ENCODE data around the gene MED31. TPM values are rescaled to one million over a fixed set of nuclear protein-coding genes. Genes with fewer than 3 reads are reported as not detected.

The MED31 gene
- total RNA-seq, 1 donor from 2014 or later, result 17.6 TPM

DNA sequence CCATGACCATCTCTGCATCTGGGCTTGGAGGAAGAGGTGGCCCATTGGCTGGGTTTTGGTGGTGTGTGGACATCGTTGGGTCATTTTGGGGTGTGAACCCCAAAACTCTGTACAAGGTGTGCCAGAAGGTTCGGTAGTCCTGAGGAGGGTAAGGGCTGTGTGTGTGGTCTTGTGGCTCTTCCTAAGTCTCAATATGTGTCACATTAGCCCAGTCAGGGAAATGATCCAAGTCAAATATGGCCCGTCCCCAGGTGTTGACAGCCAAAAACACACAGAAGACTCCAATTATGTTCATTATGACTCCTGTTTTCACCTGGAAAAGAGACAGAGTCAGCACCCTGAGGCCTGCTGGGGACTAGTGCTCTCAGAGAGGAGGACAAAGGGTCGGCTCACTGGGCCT lies 34.6 kb upstream of the MED31 start:
- H3K36me3 Mint-ChIP-seq, result no peaks in the 10 kb centered on the region
- H3K9me3 Mint-ChIP-seq, result no peaks in the 10 kb centered on the region
- H3K27ac Mint-ChIP-seq, result no peak overlapping the region
- TF ChIP-seq, protein P1, sequence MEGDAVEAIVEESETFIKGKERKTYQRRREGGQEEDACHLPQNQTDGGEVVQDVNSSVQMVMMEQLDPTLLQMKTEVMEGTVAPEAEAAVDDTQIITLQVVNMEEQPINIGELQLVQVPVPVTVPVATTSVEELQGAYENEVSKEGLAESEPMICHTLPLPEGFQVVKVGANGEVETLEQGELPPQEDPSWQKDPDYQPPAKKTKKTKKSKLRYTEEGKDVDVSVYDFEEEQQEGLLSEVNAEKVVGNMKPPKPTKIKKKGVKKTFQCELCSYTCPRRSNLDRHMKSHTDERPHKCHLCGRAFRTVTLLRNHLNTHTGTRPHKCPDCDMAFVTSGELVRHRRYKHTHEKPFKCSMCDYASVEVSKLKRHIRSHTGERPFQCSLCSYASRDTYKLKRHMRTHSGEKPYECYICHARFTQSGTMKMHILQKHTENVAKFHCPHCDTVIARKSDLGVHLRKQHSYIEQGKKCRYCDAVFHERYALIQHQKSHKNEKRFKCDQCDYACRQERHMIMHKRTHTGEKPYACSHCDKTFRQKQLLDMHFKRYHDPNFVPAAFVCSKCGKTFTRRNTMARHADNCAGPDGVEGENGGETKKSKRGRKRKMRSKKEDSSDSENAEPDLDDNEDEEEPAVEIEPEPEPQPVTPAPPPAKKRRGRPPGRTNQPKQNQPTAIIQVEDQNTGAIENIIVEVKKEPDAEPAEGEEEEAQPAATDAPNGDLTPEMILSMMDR (conservative IDR thresholded peaks at IDR 0.05), result no peak
- H3K4me1 Mint-ChIP-seq (ENCODE audit: unreplicated experiment), result no peaks in the 10 kb centered on the region
- no peak for DNase-seq (ENCODE audit: extremely low spot score, unreplicated experiment)
- H3K27me3 Mint-ChIP-seq, result peaks cover 26% of the 10 kb centered on the region
- no peak overlapping the region for H3K4me3 Mint-ChIP-seq

GRCh38 chr17:6684881-6685767 lies 33.7 kb upstream of the MED31 start:
- no peak overlapping the region for H3K4me3 Mint-ChIP-seq
- H3K36me3 Mint-ChIP-seq, result no peaks in the 10 kb centered on the region
- TF ChIP-seq, protein P1 (conservative IDR thresholded peaks at IDR 0.05), result no peak
- no peaks in the 10 kb centered on the region for H3K4me1 Mint-ChIP-seq (ENCODE audit: unreplicated experiment)
- peaks cover 26% of the 10 kb centered on the region for H3K27me3 Mint-ChIP-seq
- DNase-seq (ENCODE audit: extremely low spot score, unreplicated experiment), result no peak
- H3K27ac Mint-ChIP-seq, result no peak overlapping the region
- no peaks in the 10 kb centered on the region for H3K9me3 Mint-ChIP-seq

DNA sequence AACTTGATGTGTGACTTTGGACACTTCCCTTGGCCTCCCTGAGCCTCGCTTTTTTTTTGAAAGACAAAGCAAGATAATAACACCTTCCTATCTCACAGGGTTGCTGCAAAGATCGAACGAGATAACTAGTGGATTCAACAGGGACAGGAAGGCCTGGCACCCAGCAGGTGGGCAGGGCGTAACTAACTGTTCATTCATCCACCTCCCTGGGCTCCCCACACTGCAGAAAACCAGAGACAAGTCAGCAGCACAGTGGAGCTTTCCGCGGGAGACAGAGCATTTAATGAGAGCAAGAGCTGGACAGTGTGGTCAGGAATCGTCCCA lies 33.0 kb upstream of the MED31 start:
- TF ChIP-seq, protein P1 (conservative IDR thresholded peaks at IDR 0.05), result no peak
- no peaks in the 10 kb centered on the region for H3K9me3 Mint-ChIP-seq
- no peak for DNase-seq (ENCODE audit: extremely low spot score, unreplicated experiment)
- H3K27me3 Mint-ChIP-seq, result peaks cover 21% of the 10 kb centered on the region
- H3K36me3 Mint-ChIP-seq, result no peaks in the 10 kb centered on the region
- no peak overlapping the region for H3K27ac Mint-ChIP-seq
- H3K4me3 Mint-ChIP-seq, result no peak overlapping the region
- no peaks in the 10 kb centered on the region for H3K4me1 Mint-ChIP-seq (ENCODE audit: unreplicated experiment)

DNA sequence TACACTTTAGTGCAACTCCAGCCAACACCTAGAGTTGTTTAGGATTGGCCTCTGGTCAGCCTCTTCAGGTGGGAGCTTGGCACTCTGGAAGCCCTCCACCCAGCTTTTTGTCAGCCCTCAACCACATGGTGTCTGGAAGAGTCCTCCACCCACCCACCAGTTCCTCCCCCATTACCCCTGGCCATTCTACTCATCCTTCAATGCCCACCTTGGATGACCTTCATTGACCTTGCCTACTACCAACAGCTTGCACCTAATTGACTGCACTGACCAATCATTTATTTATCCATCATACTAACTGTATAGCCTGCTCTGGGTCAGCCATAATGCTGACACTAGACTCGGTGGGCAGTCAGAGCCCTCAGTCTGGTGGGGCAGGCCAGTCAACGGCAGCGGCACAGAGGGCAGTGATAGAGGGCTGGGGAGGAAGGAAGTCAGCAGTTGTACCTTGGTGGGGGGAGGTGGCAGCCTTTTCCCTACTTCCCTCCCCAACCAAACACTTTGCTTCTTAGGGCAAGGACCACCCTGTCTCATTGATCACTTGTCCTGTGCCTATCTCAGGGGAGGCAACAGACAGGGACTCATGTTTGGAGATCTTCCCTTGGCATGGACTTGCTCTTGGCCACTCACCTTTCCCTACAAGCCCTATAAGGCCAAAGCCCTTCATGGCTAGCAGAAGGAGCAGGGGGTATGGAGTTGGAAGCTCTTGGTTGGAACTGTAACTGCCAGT lies 32.5 kb upstream of the MED31 start:
- Mint-ChIP-seq H3K27ac (no peak overlapping the region), H3K27me3 (peaks cover 23% of the 10 kb centered on the region), H3K4me3 (no peak overlapping the region), H3K4me1 (ENCODE audit: unreplicated experiment) (no peaks in the 10 kb centered on the region), H3K9me3 (no peaks in the 10 kb centered on the region), H3K36me3 (no peaks in the 10 kb centered on the region)
- TF ChIP-seq, protein P1 (conservative IDR thresholded peaks at IDR 0.05), result no peak
- no peak for DNase-seq (ENCODE audit: extremely low spot score, unreplicated experiment)

- Mint-ChIP-seq H3K4me3 (no peak overlapping the region), H3K36me3 (no peaks in the 10 kb centered on the region)
Observed at GRCh38 chr17:6683081-6683684, 31.8 kb upstream of the MED31 start.

More at GRCh38 chr17:6683081-6683684, 31.8 kb upstream of the MED31 start:
- H3K9me3 Mint-ChIP-seq, result no peaks in the 10 kb centered on the region
- TF ChIP-seq, protein P1 (conservative IDR thresholded peaks at IDR 0.05), result no peak
- H3K27me3 Mint-ChIP-seq, result peaks cover 29% of the 10 kb centered on the region
- no peak overlapping the region for H3K27ac Mint-ChIP-seq
- H3K4me1 Mint-ChIP-seq (ENCODE audit: unreplicated experiment), result no peaks in the 10 kb centered on the region
- DNase-seq (ENCODE audit: extremely low spot score, unreplicated experiment), result no peak
